ENCODE measurements around the gene CCDC136.

DNA sequence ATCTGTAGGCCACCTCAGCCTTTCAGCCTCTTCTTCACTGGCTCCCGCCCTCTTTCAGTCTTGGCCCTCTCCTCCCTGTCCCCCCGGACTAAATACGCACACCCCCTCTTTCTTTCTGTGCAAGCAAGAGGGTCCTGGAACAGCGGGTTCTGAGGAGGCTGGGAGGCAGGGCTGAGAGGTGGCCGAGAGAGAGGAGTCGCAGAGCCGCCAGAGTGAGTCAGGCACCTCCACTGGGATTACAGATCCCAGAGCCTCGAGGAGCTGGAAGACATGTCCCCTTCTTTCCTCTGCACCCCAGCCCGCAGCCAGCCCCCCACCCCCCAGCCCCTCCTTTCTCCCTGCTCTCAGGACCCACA is 182 bp downstream of the CCDC136 start:
- TF ChIP-seq RAD21 (IDR thresholded peaks at IDR 0.05; ENCODE audit: low read length), result no peak
- TF ChIP-seq MEF2A (IDR thresholded peaks at IDR 0.05; ENCODE audit: borderline replicate concordance, low read depth), result no peak
- TF ChIP-seq, protein P1, sequence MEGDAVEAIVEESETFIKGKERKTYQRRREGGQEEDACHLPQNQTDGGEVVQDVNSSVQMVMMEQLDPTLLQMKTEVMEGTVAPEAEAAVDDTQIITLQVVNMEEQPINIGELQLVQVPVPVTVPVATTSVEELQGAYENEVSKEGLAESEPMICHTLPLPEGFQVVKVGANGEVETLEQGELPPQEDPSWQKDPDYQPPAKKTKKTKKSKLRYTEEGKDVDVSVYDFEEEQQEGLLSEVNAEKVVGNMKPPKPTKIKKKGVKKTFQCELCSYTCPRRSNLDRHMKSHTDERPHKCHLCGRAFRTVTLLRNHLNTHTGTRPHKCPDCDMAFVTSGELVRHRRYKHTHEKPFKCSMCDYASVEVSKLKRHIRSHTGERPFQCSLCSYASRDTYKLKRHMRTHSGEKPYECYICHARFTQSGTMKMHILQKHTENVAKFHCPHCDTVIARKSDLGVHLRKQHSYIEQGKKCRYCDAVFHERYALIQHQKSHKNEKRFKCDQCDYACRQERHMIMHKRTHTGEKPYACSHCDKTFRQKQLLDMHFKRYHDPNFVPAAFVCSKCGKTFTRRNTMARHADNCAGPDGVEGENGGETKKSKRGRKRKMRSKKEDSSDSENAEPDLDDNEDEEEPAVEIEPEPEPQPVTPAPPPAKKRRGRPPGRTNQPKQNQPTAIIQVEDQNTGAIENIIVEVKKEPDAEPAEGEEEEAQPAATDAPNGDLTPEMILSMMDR (IDR thresholded peaks at IDR 0.05), result no peak
- TF ChIP-seq NRF1 (IDR thresholded peaks at IDR 0.05; ENCODE audit: low read depth, low read length), result no peak
- TF ChIP-seq POLR2AphosphoS5 (IDR thresholded peaks at IDR 0.05; ENCODE audit: low read depth, low read length), result no peak
- TF ChIP-seq RFX5 (IDR thresholded peaks at IDR 0.05; ENCODE audit: low read length), result no peak
- no peak for TF ChIP-seq TAF1 (IDR thresholded peaks at IDR 0.05; ENCODE audit: borderline replicate concordance, low read depth, low read length)
- TF ChIP-seq, protein P2, sequence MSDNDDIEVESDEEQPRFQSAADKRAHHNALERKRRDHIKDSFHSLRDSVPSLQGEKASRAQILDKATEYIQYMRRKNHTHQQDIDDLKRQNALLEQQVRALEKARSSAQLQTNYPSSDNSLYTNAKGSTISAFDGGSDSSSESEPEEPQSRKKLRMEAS (IDR thresholded peaks at IDR 0.05; ENCODE audit: low read depth), result no peak
- TF ChIP-seq YY1 (IDR thresholded peaks at IDR 0.05; ENCODE audit: low read depth), result no peak
- TF ChIP-seq TEAD4 (IDR thresholded peaks at IDR 0.05; ENCODE audit: borderline replicate concordance, insufficient read depth), result no peak
